PC-9 (cell line): ENCODE data around the gene WDR77. TPM values are rescaled to one million over a fixed set of nuclear protein-coding genes. Genes with fewer than 3 reads are reported as not detected.

Source experiments
- BruUV-seq: library from RNA; stranded (reverse); fragments of 400-500 nt; replicated peaks from 2 replicates; lab custom pipeline; 2021; lab: Mats Ljungman, UMichigan
- CTCF ChIA-PET: fragments of 300-600 bp; sonication (Branson Sonifier 250); formaldehyde crosslinking; loops from one replicate; lab custom pipeline; 2022; ENCODE audit warnings: antibody characterized with exemption; lab: Charles Lee
- POLR2A ChIA-PET: fragments of 300-600 bp; sonication (Branson Sonifier 250); formaldehyde crosslinking; loops from one replicate; lab custom pipeline; 2022; ENCODE audit warnings: antibody characterized with exemption; ENCODE audit not compliant: unreplicated experiment; lab: Charles Lee
- DNase-seq, 2 experiments: peaks; one replicate each; pipeline versions ENCODE4 v3.0.0 to v3.0.0-alpha.2; 2015 to 2022; ENCODE audit warnings: mixed read lengths in 1 of 2
- H2AFZ ChIP-seq: fragments of 200-600 bp; sonication (generic); 2 replicates; pipeline ENCODE4 v1.8.1; 2017; ENCODE audit warnings: antibody characterized with exemption
- H3F3A ChIP-seq: fragments of 200-600 bp; sonication (generic); 2 replicates; pipeline ENCODE4 v1.8.1; 2017; ENCODE audit warnings: antibody characterized with exemption, mild to moderate bottlenecking, low read depth; ENCODE audit not compliant: insufficient read depth
- H3K27ac ChIP-seq: fragments of 200-600 bp; sonication (generic); 2 replicates; pipeline ENCODE4 v1.6.1; 2016; ENCODE audit warnings: mixed run types
- H3K27me3 ChIP-seq: fragments of 200-600 bp; sonication (generic); 2 replicates; pipeline ENCODE4 v1.6.1; 2016; ENCODE audit warnings: low read depth, mixed run types; ENCODE audit not compliant: insufficient read depth
- H3K36me3 ChIP-seq: fragments of 200-600 bp; sonication (generic); 2 replicates; pipeline ENCODE4 v1.6.1; 2016; ENCODE audit warnings: low read depth, mixed run types
- H3K4me1 ChIP-seq: fragments of 200-600 bp; sonication (generic); replicated peaks from 2 replicates; pipeline ENCODE4 v1.6.1; 2016; ENCODE audit warnings: mixed run types; ENCODE audit not compliant: insufficient read depth
- H3K4me2 ChIP-seq: fragments of 200-600 bp; sonication (generic); 2 replicates; pipeline ENCODE4 v1.6.1; 2017; ENCODE audit warnings: mixed run types
- H3K4me3 ChIP-seq: fragments of 200-600 bp; sonication (generic); 2 replicates; pipeline ENCODE4 v1.6.1; 2016; ENCODE audit warnings: mixed run types
- H3K79me2 ChIP-seq: fragments of 200-600 bp; sonication (generic); 2 replicates; pipeline ENCODE4 v1.6.1; 2017; ENCODE audit warnings: low read depth, mixed run types
- H3K9me2 ChIP-seq: fragments of 200-600 bp; sonication (generic); 2 replicates; pipeline ENCODE4 v1.8.1; 2017; ENCODE audit warnings: mild to moderate bottlenecking; ENCODE audit not compliant: insufficient read depth
- H3K9me3 ChIP-seq: fragments of 200-600 bp; sonication (generic); 2 replicates; pipeline ENCODE4 v1.8.1; 2016; ENCODE audit warnings: low read depth; ENCODE audit not compliant: insufficient read depth
- H4K20me1 ChIP-seq: fragments of 200-600 bp; sonication (generic); 2 replicates; pipeline ENCODE4 v1.8.1; 2017; ENCODE audit not compliant: insufficient read depth
- CTCF ChIP-seq: fragments of 200-600 bp; sonication (generic); conservative IDR thresholded peaks from 2 replicates; pipeline ENCODE4 v1.6.1; 2017; ENCODE audit warnings: mixed run types, antibody characterized with exemption, mild to moderate bottlenecking, moderate library complexity
- EZH2 ChIP-seq: fragments of 200-600 bp; sonication (generic); IDR thresholded peaks from 2 replicates; pipeline ENCODE4 v1.8.0; 2017; ENCODE audit warnings: antibody characterized with exemption, low read depth
- intact Hi-C: fragments of 100-400 bp; cut with micrococcal nuclease; formaldehyde crosslinking; loops from one replicate; pipeline ENCODE4 v1.10.0; 2022; ENCODE audit not compliant: unreplicated experiment
- total RNA-seq: library from RNA; stranded (reverse); gene quantifications from 2 replicates; pipeline ENCODE4 v1.2.3, GENCODE V29; 2021

The WDR77 gene
- total RNA-seq, 1 experiment from 2014 or later: 23.7 TPM

DNA sequence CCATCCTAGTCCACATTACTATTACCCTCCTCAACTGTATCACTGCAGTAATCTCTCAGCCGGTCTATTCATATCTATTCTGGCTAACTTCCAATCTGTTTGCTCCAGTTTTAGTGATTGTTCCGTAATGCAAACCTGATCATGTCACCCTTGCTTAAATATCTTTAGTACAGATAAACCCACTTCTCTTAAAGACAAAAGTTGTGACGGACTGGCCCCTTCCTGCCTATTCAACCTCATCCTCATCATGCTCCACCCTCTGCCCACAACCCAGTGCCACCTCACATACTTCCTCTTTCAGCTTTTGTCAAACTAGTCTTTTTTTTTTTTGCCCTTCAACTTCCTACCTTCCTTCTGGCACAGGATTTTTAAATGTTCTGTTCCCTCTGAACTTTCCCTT lies 22.0 kb upstream of the WDR77 start:
- intact Hi-C loops: no loop called here
- Histone ChIP-seq H3K79me2 (no peaks in the 10 kb centered on the region), H2AFZ (no peak overlapping the region), H3K4me1 (no peaks in the 10 kb centered on the region), H3K9me3 (0 out of 2 replicates have a peak, but pooled peaks cover 2% of the 10 kb centered on the region), H3K36me3 (no peaks in the 10 kb centered on the region), H3K4me3 (no peak overlapping the region), H3F3A (no peaks in the 10 kb centered on the region), H4K20me1 (no peaks in the 10 kb centered on the region), H3K27me3 (no peaks in the 10 kb centered on the region), H3K4me2 (no peak overlapping the region), H3K9me2 (no peaks in the 10 kb centered on the region), H3K27ac (no peak overlapping the region)
- DNase-seq: no peak
- BruUV-seq: no TSS peak
- TF ChIP-seq EZH2 (no peak), CTCF (no peak)
- POLR2A ChIA-PET: no interaction called here
- CTCF ChIA-PET: no interaction called here

- POLR2A ChIA-PET: no interaction called here
- no peak for TF ChIP-seq CTCF
- TF ChIP-seq EZH2: no peak
- Histone ChIP-seq H3K9me3 (0 out of 2 replicates have a peak, but pooled peaks cover 2% of the 10 kb centered on the region), H3K27me3 (no peaks in the 10 kb centered on the region), H4K20me1 (no peaks in the 10 kb centered on the region), H2AFZ (no peak overlapping the region), H3K27ac (no peak overlapping the region), H3K4me3 (no peak overlapping the region), H3K4me2 (no peak overlapping the region), H3K9me2 (no peaks in the 10 kb centered on the region), H3K36me3 (no peaks in the 10 kb centered on the region), H3K4me1 (no peaks in the 10 kb centered on the region), H3K79me2 (no peaks in the 10 kb centered on the region), H3F3A (no peaks in the 10 kb centered on the region)
- no TSS peak for BruUV-seq
- CTCF ChIA-PET: no interaction called here
- intact Hi-C loops: no loop called here
- DNase-seq: no peak
Measured at GRCh38 chr1:111470596-111470995, 21.5 kb upstream of the WDR77 start.

DNA sequence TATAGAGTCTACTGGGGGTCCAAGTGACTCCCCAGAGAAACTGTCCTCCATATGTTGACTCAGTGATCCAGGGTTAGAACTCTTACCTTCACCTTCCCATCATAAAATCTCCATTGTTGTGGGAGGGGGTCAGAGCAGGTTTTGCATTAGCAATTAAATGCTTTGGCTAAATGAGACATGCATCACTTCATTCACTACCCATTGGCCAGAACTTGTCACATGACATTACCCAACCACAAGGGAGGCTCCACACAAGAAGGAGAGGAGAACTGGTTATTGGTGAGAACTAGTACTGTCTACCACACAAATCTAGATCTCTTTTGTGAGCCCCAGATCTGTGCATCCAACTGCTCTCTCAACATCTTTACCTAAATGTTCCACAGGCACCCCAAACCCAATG lies 20.5 kb upstream of the WDR77 start:
- Histone ChIP-seq H3K4me1 (no peaks in the 10 kb centered on the region), H3K4me2 (no peak overlapping the region), H2AFZ (no peak overlapping the region), H3K9me3 (0 out of 2 replicates have a peak, but pooled peaks cover 2% of the 10 kb centered on the region), H4K20me1 (no peaks in the 10 kb centered on the region), H3K27me3 (no peaks in the 10 kb centered on the region), H3K4me3 (no peak overlapping the region), H3K9me2 (no peaks in the 10 kb centered on the region), H3K27ac (no peak overlapping the region), H3K79me2 (no peaks in the 10 kb centered on the region), H3K36me3 (no peaks in the 10 kb centered on the region), H3F3A (no peaks in the 10 kb centered on the region)
- intact Hi-C loops: no loop called here
- no TSS peak for BruUV-seq
- TF ChIP-seq EZH2 (no peak), CTCF (no peak)
- no peak for DNase-seq
- POLR2A ChIA-PET: interaction anchor here (0.7 kb wide), 1 partner anchor 21 kb away, joined by 7 read pairs; the partner anchor contains the start of gene WDR77
- CTCF ChIA-PET: no interaction called here
